HepG2 (cell line): ENCODE data around the gene PPARA. TPM values are rescaled to one million over a fixed set of nuclear protein-coding genes. Genes with fewer than 3 reads are reported as not detected.
A peak's percentile ranks its signal among the peaks of the same experiment; 100 is the strongest.

Source experiments
- HOXA7 ChIP-seq: sonication (generic); formaldehyde crosslinking; IDR thresholded peaks from 2 replicates; pipeline ENCODE4 v1.8.1; 2022; ENCODE audit warnings: mild to moderate bottlenecking, missing genetic modification reagents, moderate library complexity
- KLF6 ChIP-seq: IDR thresholded peaks from 2 replicates; pipeline ENCODE4 v1.8.0; 2016; ENCODE audit warnings: missing biosample characterization, missing genetic modification reagents
- MAX ChIP-seq: IDR thresholded peaks from 2 replicates; pipeline ENCODE4 v1.6.1; 2012; ENCODE audit warnings: inconsistent platforms
- MTF2 ChIP-seq: sonication (generic); formaldehyde crosslinking; IDR thresholded peaks from 2 replicates; pipeline ENCODE4 v1.5.0; 2020; ENCODE audit warnings: missing genetic modification reagents, borderline replicate concordance
- STAT6 ChIP-seq: sonication (generic); formaldehyde crosslinking; IDR thresholded peaks from 2 replicates; pipeline ENCODE4 v1.4.0; 2020; ENCODE audit warnings: missing genetic modification reagents, mild to moderate bottlenecking, borderline replicate concordance
- TCF12 ChIP-seq, 2 experiments: fragments of 450-650 bp in 1 of 2; sonication (generic) in 1 of 2; formaldehyde crosslinking in 1 of 2; IDR thresholded peaks; 2 replicates each; pipeline versions ENCODE4 v1.6.1 to v1.8.0; 2017 to 2022; ENCODE audit warnings: antibody characterized with exemption in 1 of 2, mild to moderate bottlenecking in 1 of 2, missing genetic modification reagents in 1 of 2, moderate library complexity in 1 of 2
- ZBTB42 ChIP-seq: sonication (generic); formaldehyde crosslinking; IDR thresholded peaks from 2 replicates; pipeline ENCODE4 v1.5.0; 2020; ENCODE audit warnings: mild to moderate bottlenecking, missing genetic modification reagents
- ZNF232 ChIP-seq: sonication (generic); formaldehyde crosslinking; IDR thresholded peaks from 2 replicates; pipeline ENCODE4 v1.4.0; 2020; ENCODE audit warnings: missing genetic modification reagents, borderline replicate concordance
- ZNF354B ChIP-seq: sonication (generic); formaldehyde crosslinking; IDR thresholded peaks from 2 replicates; pipeline ENCODE4 v1.8.0; 2022; ENCODE audit warnings: mild to moderate bottlenecking, missing genetic modification reagents
- ZNF615 ChIP-seq: sonication (generic); formaldehyde crosslinking; IDR thresholded peaks from 2 replicates; pipeline ENCODE4 v1.5.0; 2020; ENCODE audit warnings: mild to moderate bottlenecking, missing genetic modification reagents, borderline replicate concordance
- ZNF768 ChIP-seq: sonication (generic); formaldehyde crosslinking; IDR thresholded peaks from 2 replicates; pipeline ENCODE4 v1.4.0; 2020; ENCODE audit warnings: missing genetic modification reagents
- ZNF775 ChIP-seq: sonication (generic); formaldehyde crosslinking; IDR thresholded peaks from 2 replicates; pipeline ENCODE4 v1.4.0; 2020; ENCODE audit warnings: missing genetic modification reagents, mild to moderate bottlenecking, moderate library complexity, borderline replicate concordance
- polyA plus RNA-seq, 8 experiments: library from polyadenylated mRNA; depleted of rRNA in 3 of 8; stranded (reverse) in 7 of 8; unstranded in 1 of 8; fragments of >200 nt; fragmentation: Illumina TruSeq in 4 of 8; extraction: Trizol in 4 of 8; gene quantifications; 2 replicates each; pipeline versions ENCODE4 v1.2.1 to v1.2.3, GENCODE V29; 2011 to 2016; ENCODE audit warnings: low read depth in 4 of 8, missing spikeins in 1 of 8, mixed read lengths in 1 of 8; ENCODE audit not compliant: insufficient read depth in 1 of 8
- total RNA-seq, 5 experiments: library from RNA; depleted of rRNA; stranded (reverse); fragments of >200 nt; fragmentation: Illumina TruSeq; extraction: Trizol; gene quantifications; 2 replicates each; pipeline ENCODE4 v1.2.3, GENCODE V29; 2016; ENCODE audit warnings: low read depth in 1 of 5
- TF ChIP-seq, protein P1 (sequence below): sonication (generic); formaldehyde crosslinking; IDR thresholded peaks from 2 replicates; pipeline ENCODE4 v1.9.0; 2021; ENCODE audit warnings: missing genetic modification reagents, borderline replicate concordance
- TF ChIP-seq, protein P2 (sequence below): IDR thresholded peaks from 2 replicates; pipeline ENCODE4 v1.6.1; 2016

The PPARA gene
- total and polyA plus RNA-seq, 2 of the 13 experiments (the other 11 are each of a cell fraction or from before 2014, with no cell fraction given), result 18.2 to 24.7 TPM

DNA sequence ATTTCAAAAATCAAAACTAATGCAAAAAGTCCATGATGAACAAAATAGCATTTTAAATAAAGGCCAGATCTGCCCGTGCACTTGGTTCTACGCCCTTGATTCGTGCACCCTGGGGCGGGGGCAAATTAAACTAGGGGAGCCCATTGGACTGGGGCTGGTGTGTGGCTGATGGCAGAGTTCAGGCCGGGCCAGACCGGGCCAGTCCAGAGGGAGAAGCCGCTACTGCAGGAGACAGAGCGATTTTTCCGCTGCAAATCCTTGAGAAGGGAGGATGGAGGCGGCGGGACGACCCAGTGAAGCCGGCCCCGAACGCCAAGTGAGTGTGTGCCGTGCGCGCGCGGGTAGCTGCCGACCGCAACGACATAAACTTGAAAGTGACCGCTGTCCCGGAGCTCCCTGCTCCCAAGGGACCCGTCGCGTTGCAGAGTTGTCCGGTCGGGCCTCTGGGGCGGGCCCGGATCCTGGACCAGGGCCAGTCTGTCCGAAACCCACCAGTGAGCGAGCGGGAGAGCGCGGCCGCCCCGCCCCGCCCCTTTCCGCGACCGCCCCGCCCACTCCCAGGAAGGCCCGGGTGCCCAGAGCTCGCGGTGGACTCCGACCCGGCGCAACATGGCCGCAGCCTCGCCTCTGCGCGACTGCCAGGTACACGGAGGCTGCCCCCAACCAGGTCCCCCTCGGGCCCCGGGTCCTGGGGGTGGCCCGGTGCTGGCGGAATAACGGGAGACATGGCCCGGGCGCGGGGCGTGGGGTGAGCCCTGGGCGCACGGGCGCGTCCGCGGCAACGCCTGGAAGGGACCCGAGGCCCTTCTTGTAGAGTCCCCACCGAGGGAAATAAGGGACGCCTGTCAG, 117.3 kb downstream of the PPARA start, which contains the start of gene TTC38 (continued):
- TF ChIP-seq, protein P1, sequence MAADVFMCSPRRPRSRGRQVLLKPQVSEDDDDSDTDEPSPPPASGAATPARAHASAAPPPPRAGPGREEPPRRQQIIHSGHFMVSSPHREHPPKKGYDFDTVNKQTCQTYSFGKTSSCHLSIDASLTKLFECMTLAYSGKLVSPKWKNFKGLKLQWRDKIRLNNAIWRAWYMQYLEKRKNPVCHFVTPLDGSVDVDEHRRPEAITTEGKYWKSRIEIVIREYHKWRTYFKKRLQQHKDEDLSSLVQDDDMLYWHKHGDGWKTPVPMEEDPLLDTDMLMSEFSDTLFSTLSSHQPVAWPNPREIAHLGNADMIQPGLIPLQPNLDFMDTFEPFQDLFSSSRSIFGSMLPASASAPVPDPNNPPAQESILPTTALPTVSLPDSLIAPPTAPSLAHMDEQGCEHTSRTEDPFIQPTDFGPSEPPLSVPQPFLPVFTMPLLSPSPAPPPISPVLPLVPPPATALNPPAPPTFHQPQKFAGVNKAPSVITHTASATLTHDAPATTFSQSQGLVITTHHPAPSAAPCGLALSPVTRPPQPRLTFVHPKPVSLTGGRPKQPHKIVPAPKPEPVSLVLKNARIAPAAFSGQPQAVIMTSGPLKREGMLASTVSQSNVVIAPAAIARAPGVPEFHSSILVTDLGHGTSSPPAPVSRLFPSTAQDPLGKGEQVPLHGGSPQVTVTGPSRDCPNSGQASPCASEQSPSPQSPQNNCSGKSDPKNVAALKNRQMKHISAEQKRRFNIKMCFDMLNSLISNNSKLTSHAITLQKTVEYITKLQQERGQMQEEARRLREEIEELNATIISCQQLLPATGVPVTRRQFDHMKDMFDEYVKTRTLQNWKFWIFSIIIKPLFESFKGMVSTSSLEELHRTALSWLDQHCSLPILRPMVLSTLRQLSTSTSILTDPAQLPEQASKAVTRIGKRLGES (CRISPR knock-in tag), result no peak
- TF ChIP-seq ZNF775, result no peak
- TF ChIP-seq KLF6 (CRISPR knock-in tag), result peak; percentile 76; the same call in 1 of the 2 replicates
- no peak for TF ChIP-seq ZNF232
- TF ChIP-seq, protein P2, sequence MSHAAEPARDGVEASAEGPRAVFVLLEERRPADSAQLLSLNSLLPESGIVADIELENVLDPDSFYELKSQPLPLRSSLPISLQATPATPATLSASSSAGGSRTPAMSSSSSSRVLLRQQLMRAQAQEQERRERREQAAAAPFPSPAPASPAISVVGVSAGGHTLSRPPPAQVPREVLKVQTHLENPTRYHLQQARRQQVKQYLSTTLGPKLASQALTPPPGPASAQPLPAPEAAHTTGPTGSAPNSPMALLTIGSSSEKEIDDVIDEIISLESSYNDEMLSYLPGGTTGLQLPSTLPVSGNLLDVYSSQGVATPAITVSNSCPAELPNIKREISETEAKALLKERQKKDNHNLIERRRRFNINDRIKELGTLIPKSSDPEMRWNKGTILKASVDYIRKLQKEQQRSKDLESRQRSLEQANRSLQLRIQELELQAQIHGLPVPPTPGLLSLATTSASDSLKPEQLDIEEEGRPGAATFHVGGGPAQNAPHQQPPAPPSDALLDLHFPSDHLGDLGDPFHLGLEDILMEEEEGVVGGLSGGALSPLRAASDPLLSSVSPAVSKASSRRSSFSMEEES (CRISPR knock-in tag), result peak; percentile 46; the same call in 1 of the 2 replicates
- TF ChIP-seq ZNF615 (CRISPR knock-in tag), result no peak
- TF ChIP-seq STAT6 (CRISPR knock-in tag), result no peak
- no peak for TF ChIP-seq ZNF354B (CRISPR knock-in tag)
- peak; percentile 37; the same call in 1 of the 2 replicates for TF ChIP-seq ZNF768 (CRISPR knock-in tag)
- peak; percentile 22 for TF ChIP-seq MAX
- TF ChIP-seq HOXA7 (CRISPR knock-in tag), result no peak
- TF ChIP-seq ZBTB42 (CRISPR knock-in tag), result no peak
- no peak for TF ChIP-seq MTF2 (CRISPR knock-in tag)
- no peak for TF ChIP-seq TCF12 (IDR thresholded peaks at IDR 0.05)
- TF ChIP-seq TCF12 (CRISPR knock-in tag; IDR thresholded peaks at IDR 0.05), result no peak
